B cell (primary cell): ENCODE results near the gene MED31.

Experiments
- CTCF ChIP-seq: fragments of 200-600 bp; IDR thresholded peaks from one replicate; pipeline ENCODE4 v1.8.0; 2022; ENCODE audit warnings: antibody characterized with exemption, mild to moderate bottlenecking
- EZH2 ChIP-seq: IDR thresholded peaks from 2 replicates; pipeline ENCODE4 v1.6.1; 2012; ENCODE audit warnings: borderline replicate concordance, low read depth, mild to moderate bottlenecking, moderate library complexity, low read length; ENCODE audit not compliant: insufficient read depth, poor library complexity, severe bottlenecking

GRCh38 chr17:6675201-6675825, 23.9 kb upstream of the MED31 start:
- TF ChIP-seq CTCF: no peak
- no peak for TF ChIP-seq EZH2
